ENCODE data around the gene PGA5. TPM values are rescaled to one million over a fixed set of nuclear protein-coding genes. Genes with fewer than 3 reads are reported as not detected.
"Not testable (repeated sequence)": the region's sequence is repeated elsewhere in the genome, so short reads cannot be mapped to it uniquely, and the experiment has no call there.

Gene PGA5
- total and polyA plus RNA-seq, 9 donors, result 0.27 to 1.7 (median 0.94) TPM; not detected in 4

GRCh38 chr11:61198361-61198760, 42.6 kb upstream of the PGA5 start:
- TF ChIP-seq CTCF (IDR thresholded peaks at IDR 0.05) (no peak), EP300 (IDR thresholded peaks at IDR 0.05) (no peak), POLR2A (IDR thresholded peaks at IDR 0.05) (no peak)
- Histone ChIP-seq H3K9me3 (no peaks in the 10 kb centered on the region), H3K27me3 (no peaks in the 10 kb centered on the region), H3K4me1 (ENCODE audit: insufficient read depth) (no peaks in the 10 kb centered on the region), H3K27ac (no peak overlapping the region), H3K36me3 (no peaks in the 10 kb centered on the region), H3K4me3 (no peak overlapping the region)
- intact Hi-C loops (cut with DNase I), result no loop called here
- no peak for DNase-seq
- 66 to 78% (median 69%) methylated on average over 6 of the region's 6 CpGs for WGBS, 3 donors

DNA sequence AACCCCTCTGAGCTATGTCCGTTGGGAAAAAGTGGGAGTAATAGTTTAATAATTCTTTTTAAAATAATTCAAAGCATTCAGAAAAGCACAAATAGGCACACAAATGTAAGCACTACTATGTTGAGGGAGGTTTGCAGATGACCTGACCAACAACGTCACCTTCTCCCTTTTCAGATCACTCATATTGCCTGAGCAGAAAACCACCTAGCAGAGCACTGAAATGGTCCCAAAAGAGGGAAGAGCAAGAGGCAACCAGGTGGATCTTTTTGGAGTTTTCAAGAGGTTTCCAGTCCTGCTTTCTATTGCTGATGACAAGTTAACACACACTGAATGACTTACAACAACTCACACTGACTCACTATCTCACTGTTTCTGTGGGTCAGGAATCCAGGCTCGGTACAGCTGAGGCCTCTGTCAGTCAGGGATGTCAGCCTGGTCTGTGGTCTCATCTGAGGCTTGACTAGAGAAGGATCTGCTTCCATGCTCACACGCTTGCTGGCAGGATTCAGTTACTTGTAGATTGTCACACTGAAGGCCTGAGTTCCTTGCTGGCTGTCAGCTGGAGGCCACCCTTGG, 41.9 kb upstream of the PGA5 start:
- WGBS, 3 donors, result 76 to 84% (median 77%) methylated on average over 4 of the region's 4 CpGs

DNA sequence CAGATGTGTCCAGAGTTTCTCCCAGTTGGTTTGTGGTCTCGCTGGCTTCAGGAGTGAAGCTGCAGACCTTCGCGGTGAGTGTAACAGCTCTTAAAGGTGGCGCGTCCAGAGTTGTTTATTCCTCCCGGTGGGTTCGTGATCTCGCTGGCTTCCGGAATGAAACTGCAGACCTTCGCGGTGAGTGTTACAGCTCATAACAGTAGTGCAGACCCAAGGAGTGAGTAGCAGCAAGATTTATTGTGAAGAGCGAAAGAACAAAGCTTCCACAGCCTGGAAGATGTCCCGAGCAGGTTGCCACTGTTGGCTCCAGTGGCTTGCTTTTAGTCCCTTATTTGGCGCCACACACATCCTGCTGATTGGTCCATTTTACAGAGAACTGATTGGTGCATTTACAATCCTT, 39.5 kb upstream of the PGA5 start:
- DNase-seq, result no peak
- WGBS, 3 donors, result 83 to 87% (median 85%) methylated on average over 14 of the region's 14 CpGs

More for the DNA sequence above, 41.9 kb upstream of the PGA5 start:
- Histone ChIP-seq H3K4me1 (ENCODE audit: insufficient read depth) (no peaks in the 10 kb centered on the region), H3K27ac (no peak overlapping the region), H3K9me3 (no peaks in the 10 kb centered on the region), H3K36me3 (no peaks in the 10 kb centered on the region), H3K27me3 (no peaks in the 10 kb centered on the region), H3K4me3 (no peak overlapping the region)
- TF ChIP-seq EP300 (IDR thresholded peaks at IDR 0.05), result no peak
- no peak for TF ChIP-seq CTCF (IDR thresholded peaks at IDR 0.05)
- no peak for TF ChIP-seq POLR2A (IDR thresholded peaks at IDR 0.05)
- intact Hi-C loops (cut with DNase I), result no loop called here
- no peak for DNase-seq

DNA sequence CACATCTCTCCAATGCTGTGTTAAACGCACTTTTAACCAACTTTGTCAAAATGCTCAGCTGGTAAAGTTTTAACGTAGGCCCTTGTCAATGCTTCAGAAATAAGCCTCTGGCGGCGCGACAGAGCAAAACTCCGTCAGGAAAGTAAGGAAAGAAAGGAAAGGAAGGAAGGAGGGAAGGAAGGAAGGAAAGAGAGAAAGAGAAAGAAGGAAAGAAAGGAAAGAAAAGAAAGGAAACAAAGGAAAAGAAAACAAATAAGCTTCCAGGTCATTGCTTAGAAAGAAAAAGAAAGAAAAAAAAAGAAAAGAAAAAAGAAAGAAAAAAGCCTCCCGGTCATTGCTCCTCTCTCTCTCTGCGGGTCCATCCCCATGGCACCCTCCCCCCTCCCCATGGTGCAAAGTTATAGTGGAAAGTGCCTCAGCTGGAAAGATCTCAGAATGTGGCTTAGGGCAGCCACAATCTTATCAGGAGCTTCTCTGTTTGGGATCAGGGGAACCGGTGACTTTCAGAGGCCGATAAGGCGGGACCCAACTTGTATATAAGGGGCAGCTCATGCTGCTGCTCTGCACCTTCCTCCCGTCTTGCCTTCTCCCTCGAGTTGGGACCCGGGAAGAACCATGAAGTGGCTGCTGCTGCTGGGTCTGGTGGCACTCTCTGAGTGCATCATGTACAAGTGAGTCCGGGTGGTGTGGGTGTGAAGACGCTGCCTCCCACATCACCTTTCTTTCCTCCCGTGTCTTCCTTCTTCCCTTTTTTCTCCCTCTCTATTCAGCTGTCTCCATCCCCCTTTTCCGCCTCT, 37.8 kb upstream of the PGA5 start, which contains the start of gene PGA3:
PGA3 (plus strand) TSS at position 566 of the 797 bp plus-strand sequence; CDS start at position 616, 50 bp downstream.
- WGBS, 3 donors, result 53 to 60% (median 56%) methylated on average over 17 to 18 of the region's 18 CpGs
- intact Hi-C loops (cut with DNase I); H3K27ac ChIP-seq; H3K4me3 ChIP-seq; H3K36me3 ChIP-seq; H3K9me3 ChIP-seq; H3K27me3 ChIP-seq; DNase-seq; H3K4me1 ChIP-seq (ENCODE audit: insufficient read depth): not testable (repeated sequence)

More for the DNA sequence above, 39.5 kb upstream of the PGA5 start:
- TF ChIP-seq CTCF (IDR thresholded peaks at IDR 0.05) (no peak), POLR2A (IDR thresholded peaks at IDR 0.05) (no peak), EP300 (IDR thresholded peaks at IDR 0.05) (no peak)
- Histone ChIP-seq H3K9me3 (no peaks in the 10 kb centered on the region), H3K4me1 (ENCODE audit: insufficient read depth) (no peaks in the 10 kb centered on the region), H3K4me3 (no peak overlapping the region), H3K27ac (no peak overlapping the region), H3K36me3 (no peaks in the 10 kb centered on the region), H3K27me3 (no peaks in the 10 kb centered on the region)
- intact Hi-C loops (cut with DNase I), result no loop called here

DNA sequence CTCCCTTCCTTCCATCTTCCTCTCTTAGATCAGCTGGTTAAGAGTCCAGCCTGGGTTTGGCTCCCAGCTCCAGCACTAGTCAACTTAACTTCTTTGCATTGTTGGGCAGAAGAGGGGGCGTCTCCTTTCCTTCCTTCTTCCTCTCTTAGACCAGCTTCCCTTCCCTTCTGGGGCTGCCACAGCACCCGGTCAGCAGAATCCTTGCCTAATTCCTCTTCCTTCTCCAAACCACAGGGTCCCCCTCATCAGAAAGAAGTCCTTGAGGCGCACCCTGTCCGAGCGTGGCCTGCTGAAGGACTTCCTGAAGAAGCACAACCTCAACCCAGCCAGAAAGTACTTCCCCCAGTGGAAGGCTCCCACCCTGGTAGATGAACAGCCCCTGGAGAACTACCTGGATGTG, 37.1 kb upstream of the PGA5 start:
- H3K27ac ChIP-seq; H3K4me3 ChIP-seq; DNase-seq; H3K4me1 ChIP-seq (ENCODE audit: insufficient read depth); H3K36me3 ChIP-seq; H3K27me3 ChIP-seq; H3K9me3 ChIP-seq; intact Hi-C loops (cut with DNase I): not testable (repeated sequence)
- WGBS, 3 donors, result 69% methylated on average over 2 of the region's 5 CpGs; no CpG with 5 or more reads in 2 of the 3 donors

GRCh38 chr11:61204502-61205059, 36.4 kb upstream of the PGA5 start:
- H3K9me3 ChIP-seq; H3K27ac ChIP-seq; H3K27me3 ChIP-seq; H3K4me1 ChIP-seq (ENCODE audit: insufficient read depth); intact Hi-C loops (cut with DNase I); H3K36me3 ChIP-seq; DNase-seq; H3K4me3 ChIP-seq: not testable (repeated sequence)
- WGBS, 3 donors, result 64 to 71% (median 70%) methylated on average over 14 of the region's 14 CpGs

DNA sequence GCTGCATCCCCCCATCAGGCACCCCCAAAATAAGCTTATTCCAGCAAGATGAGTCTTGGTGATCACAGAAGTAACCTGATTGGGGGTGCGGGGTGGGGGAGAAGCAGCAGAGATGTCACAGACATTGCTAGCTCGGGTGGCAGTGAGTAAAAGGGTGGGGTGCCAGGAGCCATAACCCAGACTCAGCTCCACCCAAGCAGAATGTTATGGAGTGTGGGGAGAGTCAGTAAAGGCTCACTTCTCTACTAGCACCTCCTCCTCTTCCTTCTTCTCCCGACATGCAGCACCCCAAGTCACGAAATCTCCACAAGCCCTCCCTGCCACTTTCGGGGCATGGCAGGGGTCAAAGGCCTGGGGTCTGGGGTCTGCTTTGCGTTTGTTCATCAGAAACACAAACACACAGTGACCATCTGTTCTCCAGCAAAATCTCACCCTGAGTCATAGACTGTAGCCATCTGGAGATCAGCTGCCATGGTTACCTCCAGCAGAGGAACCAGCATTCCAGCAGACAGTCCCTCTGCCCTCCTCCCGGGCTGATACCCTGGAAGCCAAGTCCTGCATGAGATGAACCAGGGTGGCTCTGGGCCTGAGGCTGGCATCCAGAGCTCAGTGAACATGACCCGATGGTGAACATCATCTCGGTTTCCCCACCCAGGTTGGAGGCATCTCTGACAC, 33.2 kb upstream of the PGA5 start:
- H3K27me3 ChIP-seq; H3K4me3 ChIP-seq; DNase-seq; intact Hi-C loops (cut with DNase I); H3K27ac ChIP-seq; H3K4me1 ChIP-seq (ENCODE audit: insufficient read depth); H3K9me3 ChIP-seq; H3K36me3 ChIP-seq: not testable (repeated sequence)
- no CpG with 5 or more reads among the region's 9 CpGs for WGBS, 3 donors

GRCh38 chr11:61210629-61211028, 30.3 kb upstream of the PGA5 start:
- H3K4me3 ChIP-seq; DNase-seq; H3K36me3 ChIP-seq; H3K27me3 ChIP-seq; H3K27ac ChIP-seq; H3K9me3 ChIP-seq; H3K4me1 ChIP-seq (ENCODE audit: insufficient read depth); intact Hi-C loops (cut with DNase I): not testable (repeated sequence)
- no CpG with 5 or more reads among the region's 6 CpGs for WGBS, 3 donors

Data from ovary (tissue), 9 donors.